Islet of Langerhans (tissue), 1 donor: ENCODE results near the gene FGD3.
"Not testable (repeated sequence)": the region's sequence is repeated elsewhere in the genome, so short reads cannot be mapped to it uniquely, and the experiment has no call there.

ENCODE experiments used
- FAIRE-seq: peaks from one replicate; lab custom pipeline; 2011; peaks lifted over from hg19 to GRCh38; lab: Jason Lieb, UNC

The FGD3 gene

DNA sequence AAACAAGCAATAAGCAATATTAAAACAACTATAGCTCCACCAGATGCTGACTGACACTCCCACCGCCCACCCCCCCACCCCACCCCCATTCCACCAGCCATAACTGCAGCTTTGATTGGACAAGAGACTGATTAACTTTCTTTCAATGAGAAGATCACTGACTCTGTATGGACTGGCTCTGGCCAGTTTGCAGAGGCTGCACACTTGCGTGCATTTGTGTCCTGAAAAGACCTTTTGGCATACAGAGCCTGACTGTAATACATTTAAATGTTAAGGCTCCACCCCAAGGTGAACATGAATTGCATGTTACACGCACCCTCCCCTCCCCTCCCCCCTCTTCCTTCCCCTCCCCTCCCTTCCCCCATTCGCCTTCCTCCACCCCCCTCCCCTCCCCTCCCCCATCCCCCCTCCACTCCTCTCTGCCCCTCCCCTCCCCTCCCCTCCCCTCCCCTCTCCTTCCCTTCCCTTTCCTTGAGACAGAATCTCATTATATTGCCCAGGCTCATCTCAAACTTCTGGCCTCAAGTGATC lies 31.1 kb downstream of the FGD3 start:
- no peak for FAIRE-seq

DNA sequence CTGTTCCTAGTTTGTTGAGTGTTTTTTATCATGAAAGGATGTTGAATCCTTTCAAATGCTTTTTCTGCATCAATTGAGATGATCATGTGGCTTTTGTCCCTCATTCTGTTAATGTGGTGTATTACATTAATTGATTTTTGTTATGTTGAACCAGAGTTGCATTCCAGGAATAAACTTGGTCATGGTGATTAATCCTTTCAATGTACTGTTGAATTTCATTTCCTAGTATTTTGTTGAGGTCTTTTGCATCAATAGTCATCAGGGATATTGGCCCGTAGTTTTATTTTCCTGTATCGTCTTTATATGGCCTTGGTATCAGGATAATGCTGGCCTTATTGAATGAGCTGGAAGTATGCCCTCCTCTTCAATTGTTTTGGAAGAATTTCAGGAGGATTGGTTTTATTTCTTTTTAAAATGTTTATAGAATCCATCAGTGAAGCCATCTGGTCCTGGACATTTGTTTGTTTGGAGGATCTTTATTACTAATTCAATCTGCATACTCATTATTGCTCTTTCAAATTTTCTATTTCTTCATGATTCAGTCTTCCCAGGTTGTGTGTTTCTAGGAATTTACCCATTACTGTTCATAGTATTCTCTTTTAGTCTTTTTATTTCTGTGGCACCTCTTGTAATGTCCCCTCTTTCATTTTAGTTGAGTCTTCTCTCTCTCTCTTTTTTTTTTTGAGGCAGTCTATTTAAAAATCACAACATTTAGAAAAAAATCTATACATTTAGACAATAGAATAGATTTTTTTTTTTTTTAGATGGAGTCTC lies 32.1 kb downstream of the FGD3 start:
- FAIRE-seq = no peak

DNA sequence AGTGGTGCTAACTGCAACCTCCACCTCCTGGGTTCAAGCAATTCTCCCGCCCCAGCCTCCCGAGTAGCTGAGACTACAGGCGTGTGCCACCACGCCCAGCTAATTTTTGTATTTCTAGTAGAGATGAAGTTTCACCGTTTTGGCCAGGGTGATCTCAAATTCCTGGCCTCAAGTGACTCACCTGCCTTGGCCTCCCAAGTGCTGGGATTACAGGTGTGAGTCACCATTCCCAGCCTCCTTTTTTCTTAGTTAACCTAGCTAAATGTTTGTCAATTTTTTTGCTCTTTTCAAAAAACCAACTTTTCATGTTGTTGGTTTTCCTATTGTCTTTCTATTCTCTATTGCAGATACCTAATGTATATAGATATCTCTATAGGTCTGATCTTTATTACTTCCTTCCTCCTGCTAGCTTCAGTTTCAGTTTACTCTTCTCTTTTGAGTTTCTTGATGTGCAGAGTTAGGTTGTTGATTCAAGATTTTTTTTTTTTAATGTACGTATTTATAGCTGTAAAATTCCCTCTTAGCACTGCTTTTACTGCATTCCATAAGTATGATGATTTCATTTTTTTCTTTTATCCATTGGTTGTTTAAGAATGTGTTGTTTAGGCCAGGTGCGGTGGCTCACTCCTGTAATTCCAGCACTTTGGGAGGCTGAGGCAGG lies 32.9 kb downstream of the FGD3 start:
- FAIRE-seq = no peak

DNA sequence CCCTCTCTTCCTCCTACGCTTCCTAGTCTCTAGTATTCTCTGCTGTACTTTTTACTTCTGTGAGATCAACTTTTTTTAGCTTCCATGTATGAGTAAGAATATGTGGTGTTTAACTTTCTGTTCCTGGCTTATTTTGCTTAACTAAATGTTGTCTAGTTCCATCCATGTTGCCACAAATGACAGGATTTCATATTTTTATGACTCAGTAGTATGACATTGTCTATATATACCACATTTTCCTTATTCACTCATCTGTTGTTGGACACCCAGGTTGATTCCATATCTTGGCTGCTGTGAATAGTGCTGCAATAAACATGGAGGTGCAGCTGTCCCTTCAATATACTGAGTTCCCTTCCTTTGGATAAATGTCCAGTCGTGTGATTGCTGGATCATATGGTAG lies 34.8 kb downstream of the FGD3 start:
- no peak for FAIRE-seq

DNA sequence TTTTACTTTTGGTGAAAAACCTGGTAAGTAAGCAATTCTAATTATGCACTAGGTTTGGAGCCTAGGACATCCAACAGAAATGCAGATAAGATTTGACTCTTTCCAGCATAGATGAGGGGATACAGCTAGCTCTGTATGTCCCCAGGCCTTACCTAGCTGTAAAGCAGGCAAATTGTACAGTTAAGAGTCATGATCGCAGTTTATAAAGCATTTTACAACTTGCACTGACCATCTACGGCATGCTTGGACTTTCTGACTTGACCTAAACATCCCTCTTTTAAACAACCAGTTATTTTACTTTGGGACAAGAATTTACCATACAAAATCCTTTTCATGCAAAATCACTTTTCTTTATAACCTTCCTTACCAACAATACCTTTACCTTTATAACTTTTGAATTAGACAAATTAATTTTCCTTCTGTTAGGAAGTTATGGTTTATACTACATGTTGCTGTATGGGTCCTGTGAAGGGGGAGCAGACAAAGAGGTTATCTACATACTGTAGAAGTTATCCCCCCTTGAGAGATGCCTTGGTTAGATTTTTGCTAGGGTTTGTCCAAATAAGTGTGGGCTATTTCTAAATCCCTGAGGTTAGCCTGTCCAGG lies 36.8 kb downstream of the FGD3 start:
- no peak for FAIRE-seq

- no peak for FAIRE-seq
Observed at GRCh38 chr9:92984976-92985375, 37.7 kb downstream of the FGD3 start.

DNA sequence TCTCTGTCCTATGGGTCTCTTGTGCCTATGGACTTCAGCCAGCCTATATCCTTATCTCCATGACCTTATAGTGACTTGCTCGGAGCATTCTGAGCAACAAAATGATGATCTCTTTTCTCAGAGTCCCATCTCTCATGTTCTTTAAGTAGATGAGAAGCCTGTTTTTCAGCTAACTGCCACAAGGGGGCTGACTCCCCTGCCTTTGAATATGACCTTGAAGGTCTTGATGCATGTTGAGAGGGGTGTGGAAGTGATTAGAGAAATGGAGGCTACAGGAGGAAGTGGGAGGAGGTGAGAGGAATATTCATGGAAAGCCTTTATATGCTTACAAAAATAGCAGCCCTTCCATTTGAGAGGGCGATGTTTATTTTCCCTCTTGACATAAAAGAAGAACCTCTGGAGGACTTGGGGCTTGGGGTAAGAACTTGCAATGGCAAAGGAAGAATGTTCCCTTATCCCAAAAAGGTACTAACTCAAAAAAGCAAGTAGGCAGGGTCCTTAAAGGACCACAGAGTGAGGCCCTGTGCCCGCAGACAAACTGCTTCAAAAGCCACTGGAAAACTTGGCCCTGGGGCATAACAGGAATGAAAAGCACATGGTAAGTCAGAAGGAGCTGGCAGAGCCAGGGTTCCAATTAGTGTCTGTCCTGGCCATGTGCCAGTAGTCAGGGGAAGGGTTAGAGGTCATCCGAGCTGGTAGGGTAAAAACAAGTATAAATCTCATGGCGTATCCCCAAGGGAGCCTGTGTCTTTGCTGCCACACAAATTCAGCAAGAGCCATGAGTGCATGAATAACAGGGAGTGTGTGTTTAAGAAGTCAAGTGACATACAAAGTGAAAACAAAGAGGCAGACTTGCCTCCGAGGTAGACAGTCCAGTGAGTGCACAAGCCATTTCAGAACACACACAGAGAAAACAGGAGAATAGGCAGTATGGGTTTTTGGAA lies 39.1 kb downstream of the FGD3 start:
- FAIRE-seq = no peak

DNA sequence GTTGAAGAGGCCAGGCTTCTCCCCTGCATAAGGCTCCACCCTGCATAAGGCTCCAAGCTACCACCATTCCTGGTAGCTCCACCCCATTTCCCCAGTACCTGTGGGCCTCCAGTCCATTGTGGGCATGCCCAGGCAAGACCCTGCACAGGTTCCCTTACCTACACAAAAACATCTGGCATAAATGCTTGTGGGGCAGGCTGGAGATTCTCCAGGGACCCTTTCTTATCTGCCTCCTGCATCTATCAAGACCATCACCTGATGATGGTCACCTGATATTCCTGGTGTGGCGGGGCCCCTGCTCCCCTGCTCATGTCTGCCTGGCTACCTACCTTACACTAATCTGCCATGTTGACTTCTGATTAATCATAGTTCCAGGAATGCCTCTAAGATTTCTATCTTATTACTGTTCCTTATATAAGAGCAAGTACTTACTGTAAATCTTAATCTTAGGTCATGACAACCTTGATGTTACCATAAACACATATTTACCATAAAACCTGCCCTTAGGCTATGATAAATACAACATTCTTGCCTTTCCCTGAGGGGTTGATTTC lies 41.0 kb downstream of the FGD3 start:
- FAIRE-seq = no peak

DNA sequence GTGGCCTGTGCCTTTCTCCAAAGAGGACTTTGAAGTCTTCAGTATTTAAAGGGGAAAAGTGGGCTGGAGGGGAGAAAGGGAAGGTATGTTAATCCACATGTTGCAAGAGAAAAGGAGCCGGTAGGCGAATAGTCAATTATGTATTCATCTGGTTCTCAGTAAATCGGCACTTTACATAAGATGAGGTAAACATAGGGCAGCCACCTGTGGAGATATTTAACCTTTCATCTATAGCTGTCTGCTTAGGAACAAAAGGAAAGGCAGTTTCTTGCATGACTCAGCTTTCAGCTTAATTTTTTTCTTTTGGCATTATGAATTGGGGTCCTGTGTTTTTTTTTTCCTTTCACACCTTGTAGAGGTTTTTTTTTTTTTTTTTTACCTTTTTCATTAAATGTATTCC lies 42.2 kb downstream of the FGD3 start:
- no peak for FAIRE-seq

DNA sequence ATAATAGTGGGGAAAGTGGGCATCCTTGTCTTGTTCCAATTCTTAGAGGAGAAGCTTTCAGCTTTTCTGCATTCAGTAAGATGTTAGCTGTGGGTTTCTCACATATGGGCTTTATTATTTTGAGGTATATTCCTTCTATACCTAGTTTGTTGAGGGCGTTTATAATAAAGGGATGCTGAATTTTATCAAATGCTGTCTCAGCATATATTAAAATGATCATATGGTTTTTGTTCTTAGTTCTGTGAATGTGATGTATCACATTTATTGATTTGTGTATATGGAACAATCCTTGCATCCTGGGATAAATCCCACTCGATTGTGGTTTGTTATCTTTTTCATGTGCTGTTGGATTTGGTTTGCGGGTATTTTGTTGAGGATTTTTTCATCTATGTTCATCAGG lies 43.1 kb downstream of the FGD3 start:
- no peak for FAIRE-seq

GRCh38 chr9:92992549-92992948 lies 45.2 kb downstream of the FGD3 start:
- FAIRE-seq = no peak

- not testable (repeated sequence) for FAIRE-seq
Observed at GRCh38 chr9:92998871-92999270, 51.5 kb downstream of the FGD3 start.

- no peak for FAIRE-seq
Observed at GRCh38 chr9:93001031-93001430, 53.7 kb downstream of the FGD3 start.

DNA sequence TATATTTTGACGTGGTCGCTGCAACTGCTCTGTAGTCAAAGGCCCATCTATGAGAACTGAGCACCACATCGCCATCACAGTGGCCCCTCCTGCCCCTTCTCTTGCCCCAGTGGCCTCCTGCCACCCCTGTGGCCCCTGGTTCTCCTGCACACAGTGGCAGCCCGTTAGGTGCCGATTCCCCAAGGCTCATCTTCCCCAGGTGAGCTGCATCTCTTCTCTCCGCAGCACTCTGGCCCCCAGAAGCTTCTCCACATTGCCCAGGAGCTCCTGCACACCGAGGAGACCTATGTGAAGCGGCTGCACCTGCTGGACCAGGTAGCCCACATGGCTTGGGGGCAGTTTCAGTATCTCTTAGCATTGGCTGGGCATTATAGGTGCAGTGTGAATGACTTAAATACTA lies 55.4 kb downstream of the FGD3 start:
- no peak for FAIRE-seq

DNA sequence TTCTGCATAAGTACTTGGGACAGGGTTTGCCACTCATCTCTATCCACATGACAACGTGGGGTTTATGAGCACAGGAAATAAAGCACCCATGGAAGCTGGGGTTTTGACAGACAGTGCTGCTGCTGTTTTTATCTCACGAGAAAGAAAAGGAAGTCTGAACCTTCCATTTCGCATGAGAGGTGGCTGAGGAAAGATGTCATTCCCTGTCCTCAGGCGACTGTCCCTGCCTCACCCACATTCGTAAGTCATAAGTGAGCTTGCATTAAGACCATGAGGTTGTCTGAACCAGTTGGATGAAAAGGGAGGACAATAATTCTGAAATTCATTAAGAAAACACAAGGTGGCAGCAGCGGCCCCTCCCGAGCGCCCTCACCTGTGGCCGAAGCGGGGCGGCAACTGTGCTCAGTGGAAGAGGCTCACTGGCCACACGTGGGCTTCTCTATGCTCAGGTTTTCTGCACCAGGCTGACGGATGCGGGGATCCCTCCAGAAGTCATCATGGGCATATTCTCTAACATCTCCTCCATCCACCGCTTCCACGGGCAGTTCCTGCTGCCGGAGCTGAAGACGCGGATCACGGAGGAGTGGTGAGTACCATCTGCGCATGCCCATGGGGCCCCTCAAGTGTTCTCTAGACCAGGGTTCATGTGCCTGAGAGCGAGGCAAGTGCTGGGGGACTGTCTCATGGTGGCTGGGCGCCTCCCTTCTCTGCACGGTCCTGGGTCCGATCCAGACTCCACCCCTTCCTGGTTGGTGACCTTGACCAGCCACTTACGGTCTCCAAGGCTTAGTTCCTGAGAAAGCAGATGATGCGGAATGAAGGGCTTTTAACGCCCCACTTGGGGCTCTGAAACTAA lies 56.5 kb downstream of the FGD3 start:
- FAIRE-seq = no peak

DNA sequence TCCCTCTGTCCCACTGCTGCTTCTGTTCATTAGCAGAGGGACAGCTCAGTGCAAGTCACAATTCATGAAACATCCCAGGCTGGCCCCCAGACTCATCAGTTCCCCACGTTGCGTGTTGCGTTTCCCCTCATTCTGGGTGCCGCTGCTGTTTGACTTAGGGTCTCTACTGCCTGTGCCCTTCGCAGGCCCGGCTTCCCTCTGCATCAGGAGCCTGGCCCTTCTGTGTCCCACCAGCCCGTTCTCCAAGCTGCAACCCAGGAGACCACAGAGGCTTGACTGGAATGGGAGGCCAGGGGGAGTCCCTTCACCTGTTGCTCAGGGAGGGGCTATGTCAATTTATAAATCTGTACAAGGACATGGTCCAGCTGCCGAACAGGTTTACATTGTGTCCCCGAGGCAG lies 57.2 kb downstream of the FGD3 start:
- FAIRE-seq = no peak

GRCh38 chr9:93005876-93006275 lies 58.6 kb downstream of the FGD3 start:
- FAIRE-seq = no peak

GRCh38 chr9:93007529-93008058 lies 60.3 kb downstream of the FGD3 start:
- FAIRE-seq = no peak

DNA sequence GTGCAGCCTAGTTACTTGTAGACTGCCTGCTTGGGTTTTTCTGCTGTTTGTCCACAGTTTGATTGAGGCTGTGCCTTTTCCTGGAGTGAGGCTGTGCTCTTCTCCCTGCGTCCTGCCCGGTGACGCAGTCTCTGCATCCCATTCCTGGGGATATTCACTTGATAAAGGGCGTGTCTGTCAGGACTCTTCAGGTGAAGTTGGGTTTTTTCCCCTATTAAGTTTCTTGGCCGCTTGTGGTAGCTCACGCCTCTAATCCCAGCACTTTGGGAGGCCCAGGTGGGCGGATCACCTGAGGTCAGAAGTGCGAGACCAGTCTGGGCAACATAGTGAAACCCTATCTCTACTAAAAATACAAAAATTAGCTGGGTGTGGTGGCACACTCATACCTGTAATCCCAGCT lies 61.1 kb downstream of the FGD3 start:
- no peak for FAIRE-seq

- no peak for FAIRE-seq
Observed at GRCh38 chr9:93009337-93010015, 62.2 kb downstream of the FGD3 start.
